ENCODE measurements around the gene GLRA3.
A peak's percentile ranks its signal among the peaks of the same experiment; 100 is the strongest.
"Not testable (repeated sequence)": the region's sequence is repeated elsewhere in the genome, so short reads cannot be mapped to it uniquely, and the experiment has no call there.

Gene GLRA3

DNA sequence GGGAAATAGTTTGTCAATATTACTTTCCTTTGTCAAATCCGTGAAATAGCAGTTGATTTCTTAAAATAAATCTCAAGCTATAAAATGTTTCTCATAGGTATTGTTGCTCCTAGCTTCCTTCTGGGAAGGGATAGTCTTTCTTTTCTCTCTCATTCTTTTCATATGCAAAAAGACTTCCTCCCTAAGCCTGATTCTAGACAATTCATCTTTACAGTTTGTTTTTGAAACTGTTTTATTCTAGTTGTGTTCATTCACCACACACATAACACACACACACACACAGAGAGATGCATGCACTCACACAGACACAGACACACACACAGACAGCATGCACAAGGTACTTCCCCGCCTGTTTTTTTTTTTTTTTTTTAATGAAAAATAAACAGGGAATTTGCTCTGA, 18.2 kb downstream of the GLRA3 start:
- DNase-seq (ENCODE audit: low spot score): no peak

DNA sequence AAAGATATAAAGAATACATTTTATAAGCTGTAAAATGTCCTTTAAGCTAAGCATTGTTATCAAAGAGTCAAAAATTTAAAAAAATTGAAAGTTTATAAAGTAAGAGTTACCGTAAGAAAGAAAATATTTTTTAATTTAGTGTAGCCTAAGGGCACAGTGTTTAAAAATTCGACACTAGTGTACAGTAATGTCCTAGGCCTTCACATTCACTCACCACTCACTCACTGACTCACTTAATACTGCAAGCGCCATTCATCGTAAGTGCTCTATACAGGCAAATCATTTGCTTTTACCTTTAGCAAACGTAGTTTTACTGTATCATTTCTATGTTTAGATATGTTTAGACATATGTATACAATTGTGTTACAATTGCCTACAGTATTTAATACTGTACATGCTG, 20.2 kb downstream of the GLRA3 start:
- DNase-seq (ENCODE audit: low spot score): no peak

DNA sequence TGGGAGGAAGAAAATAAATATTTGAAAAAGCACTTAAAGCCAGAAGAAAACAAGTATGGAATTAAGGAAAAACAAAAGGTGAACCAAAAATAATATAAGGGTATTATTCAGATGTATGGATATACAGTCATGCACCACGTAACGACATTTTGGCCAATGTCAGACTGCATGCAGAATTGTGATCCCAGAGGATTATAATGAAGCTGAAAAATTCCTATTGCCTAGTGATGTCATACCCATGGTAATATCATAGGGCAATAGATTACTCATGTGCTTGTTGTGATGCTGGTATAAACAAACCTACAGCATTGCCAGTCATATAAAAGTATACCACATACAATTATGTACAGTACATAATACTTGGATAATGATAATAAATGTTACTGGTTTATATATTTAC, 20.9 kb downstream of the GLRA3 start:
- no peak for DNase-seq (ENCODE audit: low spot score)

DNA sequence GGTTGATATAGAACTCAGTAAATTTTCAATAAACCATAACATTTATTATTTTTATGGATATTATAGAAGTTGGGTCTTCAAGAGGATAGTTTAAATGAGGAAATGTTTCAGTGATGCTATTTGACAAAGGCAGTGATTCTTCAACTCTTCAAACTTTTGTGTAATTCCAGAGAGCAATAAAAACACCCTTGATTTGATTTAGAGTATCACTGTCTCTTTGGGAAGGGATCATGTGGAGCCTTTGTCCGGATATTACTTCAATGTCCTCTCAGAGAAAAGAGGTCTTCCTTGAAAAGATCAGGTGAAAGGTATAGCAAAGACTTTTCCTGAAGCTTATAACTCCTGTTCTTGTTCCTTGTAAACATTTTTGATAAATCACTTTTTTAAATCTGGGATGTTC, 23.3 kb downstream of the GLRA3 start:
- DNase-seq (ENCODE audit: low spot score): no peak

- DNase-seq (ENCODE audit: low spot score): no peak
Measured at GRCh38 chr4:174794543-174795094, 34.4 kb downstream of the GLRA3 start.

- no peak for DNase-seq (ENCODE audit: low spot score)
Measured at GRCh38 chr4:174789657-174790056, 39.4 kb downstream of the GLRA3 start.

- DNase-seq (ENCODE audit: low spot score): not testable (repeated sequence)
Measured at GRCh38 chr4:174778274-174778986, 50.6 kb downstream of the GLRA3 start.

- DNase-seq (ENCODE audit: low spot score): no peak
Measured at GRCh38 chr4:174775366-174775765, 53.7 kb downstream of the GLRA3 start.

- DNase-seq (ENCODE audit: low spot score): peak; percentile 49
Measured at GRCh38 chr4:174764105-174764729, 64.8 kb downstream of the GLRA3 start.

DNA sequence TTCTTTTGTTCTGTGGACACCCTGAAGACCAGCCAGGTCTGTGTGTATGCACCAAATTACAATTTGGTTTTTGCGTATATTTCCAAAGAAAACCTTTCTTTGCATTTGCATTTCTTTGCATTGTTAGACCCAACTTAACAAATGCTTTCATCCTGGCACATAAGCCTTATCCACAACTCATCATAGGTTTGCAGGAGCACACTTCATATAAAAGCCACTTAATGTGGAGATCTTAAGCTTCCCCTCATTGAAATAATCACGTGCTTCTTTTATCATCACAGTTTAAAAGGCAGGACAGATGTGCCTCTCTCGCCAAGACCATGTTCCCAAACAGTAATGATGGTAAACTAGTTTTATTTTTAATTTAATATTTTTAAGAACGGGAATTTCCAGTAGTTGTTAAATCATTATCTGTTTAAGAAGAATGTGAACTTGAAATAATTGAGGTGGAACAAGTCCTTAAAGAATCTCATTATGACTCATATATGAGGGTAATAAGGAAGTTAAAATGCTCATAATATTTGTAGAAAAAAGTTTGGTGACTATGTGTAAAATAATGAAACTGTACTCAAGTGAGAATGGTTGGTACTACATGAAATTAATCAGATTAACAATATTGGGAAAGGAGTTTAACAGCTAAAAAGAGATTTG, 65.5 kb downstream of the GLRA3 start:
- DNase-seq (ENCODE audit: low spot score): no peak

GRCh38 chr4:174761451-174761850, 67.6 kb downstream of the GLRA3 start:
- DNase-seq (ENCODE audit: low spot score): no peak

DNA sequence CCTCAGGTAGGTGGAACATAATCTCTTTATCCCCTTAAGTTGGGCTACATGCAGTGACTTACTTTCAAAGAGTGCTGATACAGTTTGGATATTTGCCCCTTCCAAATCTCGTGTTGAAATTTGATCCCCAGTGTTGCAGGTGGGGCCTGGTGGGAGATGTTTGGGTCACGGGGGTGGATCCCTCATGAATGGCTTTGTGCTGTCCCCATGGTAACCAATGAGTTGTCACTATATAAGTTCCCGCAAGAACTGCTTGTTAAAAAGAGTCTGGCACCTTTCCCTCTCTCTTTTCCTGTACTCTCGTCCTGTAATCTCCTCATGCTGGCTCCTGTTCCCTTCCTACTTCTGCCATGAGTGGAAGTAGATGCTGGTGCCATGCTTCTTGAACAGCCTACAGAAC, 71.3 kb downstream of the GLRA3 start:
- no peak for DNase-seq (ENCODE audit: low spot score)

GRCh38 chr4:174753021-174753420, 76.0 kb downstream of the GLRA3 start:
- no peak for DNase-seq (ENCODE audit: low spot score)

DNA sequence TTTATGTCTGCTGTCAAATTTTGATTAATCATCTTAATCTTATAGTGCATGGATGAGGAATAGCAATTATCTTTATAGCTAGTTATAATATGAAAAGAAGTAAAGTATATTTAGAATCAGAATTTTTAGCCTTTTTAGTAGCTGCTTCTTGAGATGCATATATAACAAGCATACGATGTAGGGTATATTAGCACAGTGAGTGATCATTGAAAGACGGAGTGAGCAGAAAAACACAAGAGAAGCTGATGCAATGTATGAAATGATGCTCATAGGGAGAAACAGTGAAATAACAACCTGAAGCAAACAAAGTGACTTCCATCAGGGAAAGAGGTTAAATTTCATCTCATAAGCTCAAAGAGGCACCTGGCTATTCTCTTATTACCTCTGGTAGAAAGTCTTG, 77.0 kb downstream of the GLRA3 start:
- no peak for DNase-seq (ENCODE audit: low spot score)

- DNase-seq (ENCODE audit: low spot score): no peak
Measured at GRCh38 chr4:174749091-174749490, 80.0 kb downstream of the GLRA3 start.

DNA sequence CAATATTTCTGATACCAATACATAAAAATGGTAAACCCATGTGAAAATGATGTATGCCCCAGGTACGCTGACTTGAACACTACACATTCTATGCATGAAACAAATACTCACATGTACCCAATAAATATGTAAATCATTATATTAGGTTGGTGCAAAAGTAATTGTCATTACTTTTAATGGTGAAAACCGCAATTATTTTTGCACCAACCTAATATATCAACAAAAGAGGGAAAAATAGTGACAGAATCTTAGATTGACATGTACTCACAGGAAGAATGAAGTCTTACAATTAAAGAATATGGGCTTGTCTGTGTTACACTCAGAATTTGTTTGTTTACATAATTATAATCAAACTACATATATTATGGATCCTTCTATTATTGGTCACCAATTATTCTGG, 82.3 kb downstream of the GLRA3 start:
- no peak for DNase-seq (ENCODE audit: low spot score)

- no peak for DNase-seq (ENCODE audit: low spot score)
Measured at GRCh38 chr4:174742561-174742960, 86.5 kb downstream of the GLRA3 start.

- DNase-seq (ENCODE audit: low spot score): no peak
Measured at GRCh38 chr4:174739576-174739975, 89.5 kb downstream of the GLRA3 start.

DNA sequence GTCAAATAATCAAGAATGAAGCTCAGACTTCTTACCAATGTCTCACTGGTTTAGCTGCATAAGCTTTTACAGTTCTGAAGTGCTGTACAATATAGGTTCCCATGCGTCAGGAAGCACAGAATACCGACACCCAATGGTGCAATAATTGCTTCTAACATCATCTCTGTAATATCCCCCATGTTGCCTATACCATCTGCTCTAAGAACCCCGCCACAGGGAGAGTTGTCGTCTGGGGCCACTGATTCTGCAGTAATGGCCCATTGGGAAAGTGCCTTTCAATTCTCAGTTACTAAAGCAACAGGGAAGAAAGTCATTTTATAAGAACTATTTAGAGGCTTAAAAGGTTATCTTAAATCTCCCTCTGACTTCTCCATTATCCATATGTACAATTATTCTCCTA, 94.9 kb downstream of the GLRA3 start:
- DNase-seq (ENCODE audit: low spot score): no peak

DNA sequence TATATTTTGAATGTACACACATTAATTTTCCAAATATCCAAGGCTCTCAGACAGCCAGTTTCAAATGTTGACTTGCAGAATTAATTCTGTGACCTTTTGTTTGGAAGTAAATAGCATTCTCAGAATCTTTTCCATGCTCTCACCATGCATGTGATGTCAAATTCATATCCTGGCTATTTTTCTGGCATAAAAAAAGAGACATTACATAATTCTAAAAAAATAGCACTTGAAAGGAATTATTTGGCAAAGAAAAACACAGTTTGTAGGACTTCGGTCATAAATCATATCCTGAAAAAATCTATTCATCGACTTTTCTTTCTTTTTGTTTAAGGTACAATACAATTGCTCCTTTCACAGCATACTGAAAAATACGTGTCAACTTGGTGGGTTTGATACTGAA, 111.2 kb downstream of the GLRA3 start:
- no peak for DNase-seq (ENCODE audit: low spot score)

GRCh38 chr4:174716986-174717770, 111.9 kb downstream of the GLRA3 start:
- DNase-seq (ENCODE audit: low spot score): no peak
